NAMALWA (cell line): ENCODE results near the gene OCSTAMP.

Experiments
- DNase-seq: peaks from one replicate; pipeline ENCODE4 v3.0.0-alpha.2; 2015; ENCODE audit warnings: low spot score

The OCSTAMP gene

DNA sequence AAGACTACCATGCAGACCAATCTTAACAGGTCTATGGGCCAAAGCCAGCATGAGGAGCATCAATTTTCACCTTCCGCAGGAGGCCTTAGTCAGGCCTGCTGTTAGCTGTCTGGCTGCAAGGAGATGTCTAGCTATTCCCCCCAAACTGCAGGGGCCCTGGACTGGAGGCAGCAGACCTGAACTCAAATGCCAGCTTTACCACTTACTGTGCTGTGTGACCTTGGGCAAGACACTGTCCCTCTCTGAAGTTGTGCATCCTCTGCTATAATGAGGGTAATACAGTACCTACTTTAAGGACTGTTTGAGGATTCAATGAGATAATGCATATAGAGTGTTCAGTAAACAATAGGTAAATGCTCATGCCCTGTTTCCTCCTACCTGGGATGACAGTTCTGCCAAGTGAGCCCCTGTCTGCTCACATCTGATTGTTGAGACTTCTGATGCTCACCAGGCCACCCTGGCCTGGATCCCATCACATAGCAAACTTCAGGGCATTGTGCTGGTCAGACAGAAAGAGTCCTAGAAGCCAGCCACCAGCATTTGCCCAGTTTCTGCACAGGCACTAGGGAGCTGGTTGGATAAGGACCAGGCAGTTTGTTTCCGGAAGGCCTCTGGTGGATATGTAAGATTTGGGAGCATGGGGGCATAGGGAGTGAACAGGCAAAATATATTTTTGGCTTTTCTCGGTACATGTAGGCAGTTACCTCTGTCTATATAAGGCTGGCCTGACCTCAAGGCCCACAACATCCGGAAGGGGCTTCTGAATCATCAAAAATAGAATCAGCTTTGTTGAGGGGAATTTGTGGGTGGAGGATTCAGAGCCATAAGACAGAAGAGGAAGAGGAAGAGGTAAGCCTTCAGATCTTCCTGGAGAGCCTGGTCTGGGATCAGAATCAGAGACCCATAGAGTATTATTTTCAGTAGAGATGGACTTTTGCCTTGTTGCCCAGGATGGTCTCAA lies 2.3 kb upstream of the OCSTAMP start:
- no peak for DNase-seq

DNA sequence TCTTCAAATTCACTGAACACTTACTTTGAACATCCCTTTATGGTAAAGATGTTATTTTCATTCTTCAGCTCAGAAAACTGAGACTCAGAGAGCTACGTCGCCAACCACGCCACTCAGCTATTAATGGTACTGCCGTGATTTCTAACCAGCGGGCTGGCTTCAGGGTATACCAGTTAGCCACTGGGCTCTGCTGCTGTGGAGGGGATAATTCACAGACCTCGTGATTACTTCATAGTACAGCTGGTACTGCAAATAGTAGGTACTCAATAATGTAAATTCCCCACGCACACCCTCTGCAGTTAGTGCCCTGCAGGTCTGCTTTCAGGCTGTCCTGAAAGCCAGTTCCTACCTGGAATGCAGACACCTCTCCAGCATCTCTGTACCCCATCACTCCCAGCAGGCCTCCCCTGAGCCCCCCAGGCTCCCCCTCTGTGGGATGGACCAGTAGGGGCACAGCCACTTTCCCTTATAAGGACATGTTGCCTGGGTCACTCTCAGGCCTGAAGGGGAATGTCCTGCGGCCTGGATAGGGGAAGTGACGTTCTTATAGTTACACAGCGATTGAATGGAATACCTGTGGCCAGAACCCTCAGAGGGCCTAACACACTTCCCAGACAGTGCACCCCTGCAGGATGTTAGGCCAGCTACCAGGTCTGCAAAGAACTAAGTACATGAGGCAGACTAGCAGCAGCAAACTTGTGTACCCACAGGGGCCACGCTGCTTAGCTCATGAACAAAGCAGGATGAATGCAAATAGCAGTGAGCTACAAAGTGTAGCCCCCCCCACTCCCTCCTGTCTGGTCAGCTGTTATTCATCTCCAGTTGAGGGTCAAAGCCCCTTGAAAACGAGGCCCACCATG lies 1.3 kb upstream of the OCSTAMP start:
- DNase-seq: no peak

DNA sequence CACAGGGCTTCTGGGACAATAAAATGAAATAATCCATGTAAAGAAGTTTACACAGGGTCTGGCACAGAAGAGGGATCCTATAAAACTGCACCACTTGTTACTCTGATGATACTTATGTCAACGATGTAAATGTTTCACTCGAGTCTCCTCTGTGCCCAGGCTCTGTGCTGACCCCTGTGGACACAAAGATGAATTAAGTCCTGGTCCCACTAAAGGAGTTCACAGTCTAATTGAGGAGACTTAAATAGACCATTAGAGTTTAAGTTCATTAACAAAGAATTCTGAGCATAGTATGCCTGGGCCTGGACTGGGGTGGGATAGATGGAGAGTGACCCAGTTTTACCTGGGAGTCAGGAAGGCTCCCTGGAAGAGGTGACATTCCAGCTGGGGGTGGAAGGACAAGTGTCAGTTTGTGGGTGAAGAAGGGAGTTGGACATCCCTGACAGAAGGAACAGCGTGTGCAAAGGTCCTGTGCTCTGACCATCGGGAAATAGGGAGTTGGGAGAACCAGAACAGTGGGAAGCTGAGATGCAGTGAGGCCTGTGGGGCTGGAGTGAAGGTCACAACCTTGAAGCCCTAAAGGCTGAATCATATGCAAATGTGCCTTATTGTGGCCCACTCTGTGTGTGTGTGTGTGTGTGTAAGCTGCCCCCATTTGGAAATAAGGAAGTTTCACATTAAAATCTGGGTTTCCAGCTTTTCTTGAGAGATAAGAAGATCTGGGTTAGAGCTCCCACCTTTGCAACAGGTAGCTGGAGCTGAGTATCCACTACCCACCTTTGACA lies 1.1 kb downstream of the OCSTAMP start:
- DNase-seq: no peak

DNA sequence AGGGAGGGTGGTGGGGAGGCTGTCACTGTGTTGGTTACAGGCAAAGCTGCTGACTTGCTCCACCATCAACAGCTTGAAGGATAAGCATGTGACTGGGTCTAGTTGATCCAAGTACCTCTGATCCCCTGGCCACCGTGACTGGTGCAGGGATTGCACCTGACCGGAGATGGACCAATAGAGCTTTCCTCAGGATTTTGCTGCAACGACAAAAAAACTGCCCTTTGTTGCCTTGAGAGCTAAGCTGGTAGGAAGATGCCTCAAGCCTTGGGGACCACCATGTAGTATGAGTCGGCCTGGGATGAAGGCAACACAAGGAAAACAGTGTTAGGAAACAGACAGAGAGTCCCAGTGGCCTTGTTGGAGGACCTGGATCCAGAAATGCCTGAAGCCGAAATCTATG lies 1.8 kb downstream of the OCSTAMP start:
- DNase-seq: no peak

DNA sequence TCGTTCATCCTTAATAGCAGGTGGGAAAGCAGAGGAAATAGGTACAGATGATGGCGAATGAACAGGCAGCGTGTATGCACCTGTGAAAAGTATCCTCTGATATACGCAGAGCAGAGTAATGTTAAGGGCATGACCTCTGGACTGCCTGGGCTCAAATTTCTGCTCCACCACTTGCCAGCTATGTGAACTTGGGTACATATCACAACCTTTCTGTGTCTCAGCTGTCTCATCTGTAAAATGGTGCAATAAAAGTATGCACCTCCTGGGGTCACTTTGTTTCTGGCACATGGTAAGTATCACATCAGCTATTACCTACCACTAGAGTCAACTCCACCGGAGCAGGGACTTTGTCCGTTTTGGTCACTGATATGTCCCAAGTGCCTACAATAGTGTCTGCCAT lies 2.5 kb downstream of the OCSTAMP start:
- DNase-seq: no peak

DNA sequence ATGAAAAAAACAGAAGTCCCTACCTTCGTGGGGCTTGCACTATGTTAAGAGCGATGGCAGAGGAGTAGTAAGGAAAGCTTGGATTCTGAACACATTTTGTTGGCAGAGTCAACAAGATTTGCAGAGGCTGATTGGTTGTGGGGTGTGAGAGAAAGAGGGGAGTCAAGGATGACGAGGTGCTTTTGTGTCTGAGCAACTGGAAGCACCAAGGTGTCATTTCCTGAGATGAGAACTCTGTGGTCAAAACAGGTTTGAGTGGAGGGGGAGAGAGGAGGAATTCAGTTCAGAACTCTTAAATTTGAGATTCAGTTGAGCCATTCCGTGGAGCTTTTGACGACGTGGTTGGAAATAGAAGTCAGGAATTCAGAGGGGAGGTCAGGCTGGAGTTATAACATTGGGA lies 3.5 kb downstream of the OCSTAMP start:
- DNase-seq: no peak

DNA sequence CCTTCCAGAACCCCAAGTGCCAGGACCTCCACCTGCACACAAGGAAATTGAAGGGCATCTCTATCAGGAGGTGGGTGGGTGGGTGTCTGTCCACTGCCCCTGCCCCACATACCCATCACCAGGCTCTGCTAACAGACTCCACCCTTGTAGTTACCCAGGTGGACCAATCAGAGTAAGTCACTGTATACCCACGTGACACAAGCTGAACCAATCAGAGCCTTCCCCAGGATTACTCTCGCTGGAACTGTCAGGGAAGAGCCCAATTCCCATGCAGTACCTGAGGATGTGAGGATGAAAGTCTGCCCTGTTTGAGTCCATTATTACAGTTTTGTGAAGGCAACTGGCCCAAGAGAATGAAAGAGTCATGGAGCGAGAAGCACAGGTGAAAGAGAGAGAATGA lies 4.2 kb downstream of the OCSTAMP start:
- DNase-seq: peak; percentile 42

DNA sequence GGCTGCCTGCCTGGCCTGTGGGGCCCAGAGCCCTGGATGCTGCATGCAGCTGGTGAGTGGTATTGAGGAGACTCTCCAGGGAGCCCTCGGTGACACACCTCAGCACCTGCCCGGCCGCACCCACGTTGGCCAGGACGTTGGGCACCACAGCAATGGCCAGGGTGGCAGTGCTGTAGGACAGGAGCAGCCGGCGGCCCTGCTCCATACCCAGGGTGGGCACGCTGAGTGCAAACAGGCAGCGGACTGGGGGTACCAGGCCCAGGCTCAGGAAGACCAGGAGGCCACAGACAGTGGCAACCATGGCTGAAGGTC lies 4.7 kb downstream of the OCSTAMP start:
- no peak for DNase-seq

DNA sequence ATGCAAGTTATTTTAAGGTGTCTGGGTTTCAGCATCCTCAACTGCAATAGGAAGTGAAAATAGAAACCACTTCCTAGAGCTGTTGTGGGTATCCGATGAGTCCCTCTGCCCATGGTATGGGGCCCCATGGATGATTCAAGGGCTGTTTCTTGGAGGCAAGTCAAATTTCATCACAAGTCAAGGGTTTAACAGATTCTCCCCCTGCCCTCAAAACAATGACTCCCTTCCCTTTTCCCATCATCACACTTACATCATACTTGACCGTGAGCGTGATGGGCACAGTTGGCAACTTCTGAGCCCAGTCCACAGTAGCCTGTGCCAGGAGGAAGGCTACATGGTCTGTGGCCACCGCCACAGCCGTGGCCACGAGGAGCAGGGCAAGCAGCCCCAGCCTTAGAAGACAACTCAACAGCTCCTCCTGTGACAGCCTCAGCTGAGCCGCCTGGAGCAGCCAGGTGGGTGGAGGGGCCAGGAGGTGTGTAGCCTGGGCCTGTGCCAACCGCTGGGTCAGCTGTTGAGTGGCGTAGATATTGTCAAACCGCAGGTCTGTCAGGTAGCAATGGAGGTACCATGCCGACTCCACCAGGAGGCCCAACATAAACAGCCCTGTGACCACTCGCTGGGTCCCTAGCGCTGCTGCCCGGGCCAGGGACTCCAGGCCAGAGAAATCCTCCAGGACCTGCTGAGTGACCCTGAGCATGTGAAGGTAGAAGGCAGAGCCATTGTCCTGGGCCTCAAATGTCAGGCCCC lies 5.2 kb downstream of the OCSTAMP start:
- no peak for DNase-seq

DNA sequence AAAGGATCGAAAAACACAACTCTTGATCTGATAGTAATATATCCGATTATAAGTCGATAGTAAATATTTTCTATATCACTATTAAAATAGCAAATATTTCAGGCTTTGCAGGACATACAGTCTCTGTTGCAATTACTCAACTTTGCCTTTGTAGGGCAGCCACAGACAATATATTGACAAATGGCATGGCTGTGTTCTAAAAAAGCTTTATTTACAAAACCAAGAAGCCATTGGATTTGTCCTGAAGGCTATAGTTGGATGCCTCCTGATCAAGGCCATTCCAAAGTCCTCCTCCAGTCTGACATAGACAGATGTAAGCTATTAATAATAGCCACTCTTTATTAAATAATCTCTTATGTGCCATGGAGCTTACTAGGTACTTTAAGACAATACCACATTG lies 5.9 kb downstream of the OCSTAMP start:
- DNase-seq: no peak

DNA sequence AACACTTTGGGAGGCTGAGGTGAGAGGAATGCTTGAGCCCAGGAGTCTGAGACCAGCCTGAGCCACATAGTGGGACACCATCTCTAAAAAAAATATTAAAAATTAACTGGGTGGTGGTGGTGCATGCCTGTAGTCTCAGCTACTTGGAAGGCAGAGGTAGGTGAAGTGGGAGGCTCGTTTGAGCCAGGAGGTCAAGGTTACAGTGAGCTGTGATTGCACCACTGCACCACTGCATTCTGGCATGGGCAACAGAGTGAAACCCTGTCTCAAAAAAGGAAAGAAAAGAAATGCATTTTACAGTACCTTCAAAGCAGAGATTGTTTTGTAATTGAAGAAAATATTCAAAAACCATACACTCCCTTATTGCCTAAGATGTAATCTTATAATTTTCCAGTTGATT lies 6.5 kb downstream of the OCSTAMP start:
- DNase-seq: no peak

DNA sequence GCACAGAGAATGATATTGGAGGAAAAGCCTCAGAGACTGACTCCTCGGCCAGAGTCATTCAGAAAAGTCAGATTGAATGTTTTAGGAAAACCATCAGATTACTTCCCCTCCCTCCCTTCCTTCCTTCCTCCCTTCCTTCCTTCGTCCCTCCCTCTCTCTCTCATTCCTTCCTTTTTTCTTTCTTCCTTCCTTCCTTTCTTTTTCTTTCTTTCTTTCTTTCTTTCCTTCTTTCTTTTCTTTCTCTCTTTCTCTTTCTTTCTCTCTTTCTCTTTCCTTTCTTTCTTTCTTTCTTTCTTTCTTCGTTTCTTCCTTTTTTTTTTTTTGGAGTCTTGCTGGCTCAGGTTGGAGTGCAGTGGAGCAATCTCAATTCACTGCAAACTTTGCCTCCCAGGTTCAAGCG lies 7.4 kb downstream of the OCSTAMP start:
- DNase-seq: no peak

GRCh38 chr20:46541229-46541935 lies 9.1 kb downstream of the OCSTAMP start:
- no peak for DNase-seq

DNA sequence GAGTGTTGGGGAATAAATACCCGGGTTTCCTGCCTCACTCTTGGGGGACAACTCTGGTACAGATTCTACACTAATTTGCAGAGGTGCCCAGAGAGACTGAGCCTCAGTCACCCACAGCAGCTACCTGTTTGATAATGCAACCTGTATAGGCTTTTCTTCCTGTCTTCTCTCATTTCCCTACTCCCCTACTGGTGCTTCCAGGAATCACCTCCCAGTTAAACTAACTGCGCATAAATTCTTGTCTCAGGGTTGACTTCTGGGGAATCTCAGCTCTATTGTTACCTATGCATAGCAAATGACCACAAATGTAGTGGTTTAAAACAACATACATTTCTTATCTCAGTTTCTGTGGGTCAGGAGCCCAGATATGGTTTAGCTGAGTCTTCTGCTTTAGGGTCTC lies 11.3 kb downstream of the OCSTAMP start:
- no peak for DNase-seq

DNA sequence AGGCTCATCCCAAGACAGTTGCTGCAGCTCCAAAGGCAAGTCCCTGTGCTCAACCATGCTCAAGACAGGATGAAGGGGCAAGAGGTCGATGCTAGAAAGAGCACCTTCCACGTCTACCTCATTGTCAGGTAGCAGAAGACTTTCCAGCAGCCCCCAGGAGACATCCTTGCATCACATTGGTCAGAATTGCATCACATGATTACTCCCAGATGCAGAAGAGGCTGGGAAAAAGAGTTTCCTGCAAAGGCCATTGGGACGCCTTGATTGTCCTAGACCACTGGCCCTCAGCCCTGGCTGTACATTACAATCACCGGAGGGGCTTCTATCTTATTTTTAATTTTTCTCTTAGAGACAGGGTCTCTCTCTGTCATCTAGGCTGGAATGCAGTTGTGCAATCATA lies 19.8 kb downstream of the OCSTAMP start:
- no peak for DNase-seq

DNA sequence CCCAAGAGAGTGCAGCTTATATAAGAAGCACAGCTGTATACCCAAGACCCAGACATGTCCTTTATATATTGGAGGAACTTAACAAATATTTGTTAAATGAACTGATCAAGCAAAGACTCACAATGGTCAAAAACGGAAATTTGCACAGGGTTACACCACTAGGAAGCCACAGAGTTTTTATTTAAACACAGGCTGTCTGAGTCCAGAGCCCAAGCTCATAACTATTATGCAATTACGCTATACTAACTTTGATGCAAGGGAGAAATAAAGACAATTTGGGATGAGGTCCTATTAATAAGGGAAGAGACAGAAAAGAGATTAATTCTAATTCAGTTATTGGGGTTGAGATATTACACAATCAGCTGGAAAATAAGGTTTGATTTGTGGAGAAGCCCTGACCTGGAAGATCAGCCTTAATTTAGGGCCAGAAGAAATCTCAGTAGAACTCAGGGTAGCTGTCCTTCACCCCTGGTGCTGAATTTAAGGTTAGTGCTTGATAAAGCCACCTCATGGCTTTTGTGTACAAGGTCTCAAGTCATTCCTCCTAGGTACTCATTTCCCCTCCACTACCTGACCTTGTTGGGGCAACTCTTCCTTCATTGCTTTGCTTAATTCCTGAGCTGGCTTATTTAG lies 26.6 kb downstream of the OCSTAMP start:
- peak; percentile 28 for DNase-seq

DNA sequence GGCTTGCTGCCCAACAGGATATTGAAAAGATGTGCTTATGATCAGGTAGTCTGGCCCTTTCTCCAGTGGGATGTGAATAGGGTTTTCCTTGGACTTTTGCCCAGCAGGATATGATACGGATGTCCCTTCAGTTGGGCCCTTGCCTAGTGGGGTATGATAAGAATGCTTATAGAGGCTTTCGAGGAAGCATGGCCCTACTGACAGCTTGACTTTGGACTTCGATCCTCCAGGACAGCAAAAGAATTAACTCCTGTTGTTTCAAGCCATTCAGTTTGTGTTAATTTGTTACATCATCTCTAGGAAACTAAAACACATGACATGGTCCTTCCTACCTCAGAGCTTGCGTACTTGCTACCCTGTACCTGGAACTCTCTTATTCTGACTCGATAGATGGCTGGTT lies 27.3 kb downstream of the OCSTAMP start:
- no peak for DNase-seq

GRCh38 chr20:46520976-46521579 lies 29.4 kb downstream of the OCSTAMP start:
- DNase-seq: peak; percentile 61

DNA sequence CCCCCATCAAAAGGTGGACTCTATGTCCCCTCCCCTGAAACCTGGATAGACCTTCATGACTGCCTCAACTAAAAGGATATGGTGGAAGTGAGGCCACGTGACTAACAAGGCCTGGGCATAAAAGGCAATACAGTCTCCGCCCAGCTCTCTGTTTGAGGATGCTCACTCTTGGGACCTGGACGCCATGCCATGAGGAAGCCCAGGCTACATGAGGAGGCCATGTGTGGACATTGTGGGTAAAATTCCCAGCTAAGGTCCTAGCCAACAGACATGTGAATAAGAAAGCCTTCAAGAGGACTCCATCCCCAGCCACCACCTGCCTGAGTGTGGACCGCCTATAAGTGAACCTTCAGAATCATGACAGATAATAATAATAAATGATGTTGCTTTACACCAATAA lies 29.9 kb downstream of the OCSTAMP start:
- DNase-seq: no peak

DNA sequence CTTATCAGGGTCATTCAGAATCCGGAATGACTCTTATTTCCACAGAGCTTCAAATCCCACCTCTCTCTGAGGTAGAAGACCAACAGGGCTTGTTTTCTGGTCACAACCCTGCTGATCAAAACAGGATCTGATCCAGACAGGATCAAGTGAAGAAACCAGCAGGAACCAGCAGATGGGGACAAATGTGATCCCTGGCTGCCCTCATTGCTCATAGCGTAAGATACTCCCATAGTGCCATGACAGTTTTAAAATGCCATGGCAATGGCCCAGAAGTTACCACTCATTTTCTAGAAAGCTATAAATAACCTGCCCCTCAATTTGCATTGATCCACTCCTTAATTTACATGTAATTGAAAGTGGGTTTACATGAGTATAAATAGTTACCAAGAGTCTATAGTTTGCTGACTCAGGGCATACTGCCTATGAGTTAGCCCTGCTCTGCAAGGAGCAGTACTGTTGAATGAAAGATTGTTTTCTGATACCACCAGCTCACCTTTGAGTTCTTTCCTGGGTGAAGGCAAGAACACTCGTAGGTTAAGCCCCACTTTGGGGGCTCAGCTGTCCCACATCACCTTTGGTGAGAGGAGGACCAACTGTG lies 30.9 kb downstream of the OCSTAMP start:
- DNase-seq: no peak
